ENCODE data around the gene CHID1.
A peak's percentile ranks its signal among the peaks of the same experiment; 100 is the strongest.

Gene CHID1

GRCh38 chr11:862081-862661, 48.4 kb downstream of the CHID1 start:
- peak; percentile 53 for DNase-seq

- DNase-seq: peak; percentile 37
Observed at GRCh38 chr11:861105-861479, 49.5 kb downstream of the CHID1 start.

GRCh38 chr11:860234-861104, 50.1 kb downstream of the CHID1 start:
- DNase-seq: no peak

DNA sequence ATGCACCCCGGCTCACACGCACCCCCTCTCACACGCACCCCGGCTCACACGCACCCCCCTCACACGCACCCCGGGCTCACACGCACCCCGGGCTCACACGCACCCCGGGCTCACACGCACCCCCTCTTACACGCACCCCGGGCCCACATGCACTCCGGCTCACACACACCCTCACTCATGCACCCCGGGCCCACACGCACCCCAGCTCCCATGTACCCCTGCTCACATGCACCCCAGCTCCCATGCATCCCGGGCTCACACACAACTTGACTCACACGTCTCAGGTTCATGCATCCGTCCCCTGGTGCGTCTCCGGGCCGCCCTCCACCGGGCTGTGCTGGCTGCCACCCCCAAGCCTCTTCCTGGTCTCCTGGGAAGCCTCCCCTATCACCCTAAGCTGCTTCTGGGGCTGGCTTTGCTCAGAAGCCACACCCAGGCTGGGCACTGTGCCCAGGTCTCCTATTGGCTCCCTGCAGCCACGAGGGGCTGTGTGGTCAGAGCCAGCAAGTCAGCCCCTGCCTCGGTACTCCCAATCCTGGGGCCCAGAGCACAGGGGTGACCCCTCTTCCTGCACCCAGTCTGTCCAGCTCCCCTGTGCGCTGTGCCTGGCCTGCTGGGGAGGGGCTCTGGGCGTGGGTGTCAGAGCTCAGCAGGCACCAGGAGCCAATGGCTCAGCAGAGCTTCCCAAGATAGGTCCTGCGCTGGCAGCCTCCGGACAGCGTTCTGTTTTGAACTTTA, 51.0 kb downstream of the CHID1 start:
- DNase-seq: peak; percentile 94

- no peak for DNase-seq
Observed at GRCh38 chr11:858762-859339, 51.8 kb downstream of the CHID1 start.

GRCh38 chr11:858053-858761, 52.4 kb downstream of the CHID1 start:
- DNase-seq: no peak

- DNase-seq: peak; percentile 68
Observed at GRCh38 chr11:856397-856796, 54.2 kb downstream of the CHID1 start.

DNA sequence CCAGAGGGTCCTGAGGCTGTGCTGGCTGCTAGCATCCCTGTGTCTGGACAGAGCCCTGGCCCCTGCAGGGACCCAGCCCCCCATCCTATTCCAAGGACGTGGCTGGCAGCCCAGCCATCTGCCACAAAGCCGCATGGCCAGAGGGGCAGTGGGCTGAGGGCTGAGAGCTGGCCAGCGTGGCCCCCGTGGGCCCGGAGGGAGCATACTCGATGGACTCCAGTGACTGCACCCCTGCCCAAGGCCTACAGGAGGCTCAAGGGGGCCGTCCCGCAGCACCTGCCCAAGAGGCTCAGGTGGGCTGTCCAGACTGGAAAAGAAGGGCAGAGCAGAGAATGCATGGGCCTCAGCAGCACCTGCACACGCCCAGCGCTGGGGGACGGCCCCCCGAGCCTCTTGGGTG, 54.8 kb downstream of the CHID1 start:
- no peak for DNase-seq

- no peak for DNase-seq
Observed at GRCh38 chr11:855330-855674, 55.3 kb downstream of the CHID1 start.

- DNase-seq: no peak
Observed at GRCh38 chr11:854601-855329, 55.8 kb downstream of the CHID1 start.

DNA sequence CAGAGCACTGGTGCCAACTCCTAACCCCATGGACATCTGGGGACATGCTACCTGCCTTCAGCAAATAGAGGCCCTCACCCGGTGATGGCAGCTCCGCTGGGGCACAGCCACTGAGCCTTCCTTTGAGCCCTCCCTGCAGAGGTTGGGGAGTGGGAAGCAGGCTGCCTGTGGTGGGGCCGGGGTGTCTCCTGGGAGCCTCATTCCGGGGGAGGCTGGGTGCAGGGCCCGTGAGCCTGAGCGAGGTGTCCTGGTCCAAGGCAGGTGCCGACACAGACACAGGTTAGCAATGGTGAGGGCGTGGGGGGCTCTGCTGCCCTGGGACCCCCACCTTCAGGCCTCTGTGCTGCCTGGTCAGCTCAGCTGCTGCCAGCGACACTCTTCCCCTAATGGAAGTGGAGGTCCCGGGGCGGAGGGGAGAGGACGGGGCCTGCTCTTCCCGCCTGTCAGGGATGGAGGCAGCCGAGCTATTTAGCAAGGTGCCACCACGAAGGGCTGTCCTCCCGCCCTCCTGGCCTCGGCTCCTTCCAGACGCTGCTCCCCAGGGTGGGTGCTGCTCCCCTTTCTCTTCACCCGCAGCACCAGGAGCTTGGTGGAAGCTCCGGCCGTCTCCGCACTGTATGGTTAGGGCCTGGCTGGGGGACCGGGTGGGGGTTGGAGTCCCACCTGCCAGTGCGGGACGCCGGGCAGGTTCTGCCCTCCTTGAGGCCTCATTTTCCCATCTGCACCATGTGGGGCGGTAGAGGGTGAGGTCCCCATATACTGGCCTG, 56.7 kb downstream of the CHID1 start:
- DNase-seq: no peak

GRCh38 chr11:852762-853161, 57.8 kb downstream of the CHID1 start:
- no peak for DNase-seq

- DNase-seq: peak; percentile 68
Observed at GRCh38 chr11:850775-851763, 59.5 kb downstream of the CHID1 start.

DNA sequence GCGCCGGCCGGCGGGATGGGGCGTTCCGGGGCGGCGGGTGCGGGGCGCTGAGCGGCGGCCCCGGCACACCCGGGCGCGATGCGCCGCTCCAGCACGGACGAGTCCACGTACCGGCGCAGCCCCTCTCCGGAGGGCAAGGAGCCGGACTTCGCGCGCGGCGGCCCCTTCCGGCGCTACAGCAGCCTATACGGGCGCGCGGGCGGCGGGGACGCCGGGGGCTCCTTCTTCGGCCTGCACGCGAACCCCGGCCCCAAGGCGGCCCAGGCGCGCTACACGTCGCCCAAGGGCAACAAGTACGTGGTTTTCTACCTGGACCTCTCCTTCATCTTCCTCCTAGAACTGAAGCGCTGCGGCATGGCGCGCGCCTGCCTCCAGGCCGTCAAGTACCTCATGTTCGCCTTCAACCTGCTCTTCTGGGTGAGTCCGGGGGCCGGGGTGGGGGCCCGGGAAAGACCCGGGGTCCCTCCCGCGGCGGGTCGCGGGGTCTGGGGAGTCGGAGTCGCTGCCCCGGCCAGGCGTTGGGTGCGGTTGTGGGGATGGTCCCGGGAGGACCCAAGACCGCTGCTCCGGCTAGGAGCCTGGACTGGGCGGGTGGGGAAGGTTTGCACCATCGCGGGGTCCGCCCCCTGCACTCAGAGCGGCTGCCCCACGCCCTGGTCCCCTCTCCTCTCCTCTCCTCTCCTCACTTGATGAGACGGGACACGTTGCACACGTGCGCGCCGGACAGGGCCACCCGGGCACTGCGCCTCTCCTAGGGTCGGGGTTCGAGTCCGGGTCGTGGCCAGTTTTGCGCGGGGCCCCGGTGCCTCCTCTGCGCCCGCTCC, 60.4 kb downstream of the CHID1 start:
- DNase-seq: peak; percentile 78

DNA sequence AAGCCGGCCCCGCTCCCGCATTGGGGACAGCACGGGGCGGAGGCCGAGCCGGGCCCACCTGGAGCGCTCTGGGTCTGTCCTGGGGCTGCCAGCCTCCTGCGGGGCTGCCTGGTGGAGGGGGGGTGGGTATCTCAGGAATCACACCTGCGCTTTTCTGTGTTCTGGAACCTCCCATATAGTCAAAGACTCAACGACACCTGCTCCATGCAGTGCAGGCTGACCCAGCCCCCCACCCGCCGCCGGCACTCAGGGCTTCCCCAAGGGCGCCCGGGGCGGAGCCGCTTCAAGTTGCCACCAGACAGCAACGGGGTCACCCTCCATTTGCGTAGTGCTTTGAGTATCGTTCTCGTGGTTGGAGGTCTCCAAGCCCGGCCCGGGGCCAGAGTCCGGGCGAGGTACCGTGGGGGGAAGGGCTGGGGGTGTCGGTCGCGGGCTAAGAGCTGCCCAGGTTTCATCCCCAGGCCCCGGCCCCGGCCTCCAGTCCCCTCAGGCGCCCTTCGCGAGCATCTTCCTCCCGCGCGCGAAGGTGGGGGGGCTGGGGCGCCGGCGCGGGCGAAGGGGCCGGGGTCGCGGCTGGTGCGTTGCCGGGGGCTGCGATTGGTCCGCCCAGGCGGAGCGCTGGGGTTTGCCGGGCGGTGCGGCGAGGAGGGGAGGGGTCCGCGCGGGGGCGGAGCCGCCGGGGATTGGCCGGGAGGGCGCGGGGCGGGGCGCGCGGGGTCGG, 61.3 kb downstream of the CHID1 start:
- peak; percentile 91 for DNase-seq

DNA sequence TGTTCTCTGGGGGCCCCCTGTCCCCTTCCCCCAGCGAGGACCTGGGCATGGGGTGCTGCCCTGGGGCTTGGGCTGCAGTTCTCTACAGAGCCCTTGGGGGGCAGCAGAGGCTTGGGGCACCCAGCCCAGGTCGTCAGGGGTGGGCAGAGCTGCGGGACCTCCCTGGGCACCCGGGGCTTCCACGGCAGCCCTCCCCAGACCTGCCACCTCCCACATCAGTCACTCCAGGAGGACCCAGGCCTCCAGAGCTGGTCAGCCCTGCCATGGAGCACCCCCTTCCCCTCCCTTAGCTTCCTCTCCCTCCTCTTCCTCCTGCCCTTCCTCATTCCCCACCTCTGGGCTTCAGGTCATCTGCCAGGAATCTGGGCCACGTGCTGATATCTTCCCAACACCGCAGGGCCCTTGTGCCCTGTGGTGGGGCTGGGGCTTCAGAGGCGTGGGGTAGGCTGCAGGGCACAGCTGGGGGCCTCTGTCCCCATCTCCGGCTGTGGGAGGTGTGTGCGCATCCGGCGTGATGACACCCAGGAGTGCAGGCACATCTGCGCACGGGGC, 62.2 kb downstream of the CHID1 start:
- peak; percentile 74 for DNase-seq

GRCh38 chr11:847876-848275, 62.7 kb downstream of the CHID1 start:
- DNase-seq: no peak

DNA sequence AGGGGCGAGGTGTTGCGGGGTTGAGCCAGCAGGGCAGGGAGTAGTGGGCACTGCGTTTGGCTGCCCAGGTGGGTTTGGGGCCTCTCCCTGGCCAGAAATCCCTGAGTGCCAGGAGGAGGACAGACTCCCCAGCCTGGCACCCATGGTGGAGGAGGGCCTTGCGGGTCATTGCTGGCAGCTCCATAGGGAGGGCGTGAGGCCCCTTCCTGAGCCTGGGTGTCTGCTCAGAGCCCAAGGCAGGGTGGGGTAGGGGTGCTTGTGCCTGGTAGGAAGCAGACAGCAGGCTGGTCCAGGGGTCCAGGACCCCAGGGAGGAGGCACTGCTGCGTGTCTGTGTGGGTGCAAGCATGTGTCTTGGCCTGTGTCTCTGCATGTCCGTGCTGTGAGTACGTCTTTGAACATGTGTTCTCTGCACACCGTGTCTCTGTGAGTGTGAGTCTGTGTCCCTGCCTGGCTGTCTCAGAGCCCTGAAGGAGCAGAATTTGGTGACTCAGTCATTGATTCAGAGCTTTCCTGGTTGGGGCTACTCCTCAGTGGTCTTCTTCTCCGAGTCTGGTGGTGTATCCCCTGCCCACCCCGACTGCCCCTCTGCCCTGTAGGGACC, 64.0 kb downstream of the CHID1 start:
- no peak for DNase-seq

Measured in NCI-H69 (cell line).